Skeletal muscle satellite cell (primary cell): ENCODE data around the gene HIF3A. TPM values are rescaled to one million over a fixed set of nuclear protein-coding genes. Genes with fewer than 3 reads are reported as not detected.

Source experiments
- H3K27me3 ChIP-seq: 2 replicates; pipeline ENCODE4 v1.7.0; 2013; ENCODE audit warnings: low read length; ENCODE audit not compliant: control insufficient read depth, insufficient read depth
- H3K36me3 ChIP-seq: 2 replicates; pipeline ENCODE4 v1.7.0; 2013; ENCODE audit warnings: mild to moderate bottlenecking, control low read depth, low read length; ENCODE audit not compliant: insufficient read depth
- H3K4me1 ChIP-seq: 2 replicates; pipeline ENCODE4 v1.7.0; 2013; ENCODE audit warnings: low read length; ENCODE audit not compliant: control insufficient read depth, insufficient read depth
- H3K4me2 ChIP-seq: 2 replicates; pipeline ENCODE4 v1.7.0; 2013; ENCODE audit warnings: mild to moderate bottlenecking, low read length
- H3K4me3 ChIP-seq: 2 replicates; pipeline ENCODE4 v1.7.0; 2013; ENCODE audit warnings: low read length
- H3K9ac ChIP-seq: 2 replicates; pipeline ENCODE4 v1.7.0; 2013; ENCODE audit warnings: mild to moderate bottlenecking, low read depth, low read length, moderate library complexity
- H3K9me3 ChIP-seq: replicated peaks from 2 replicates; pipeline ENCODE4 v1.7.0; 2013; ENCODE audit warnings: mild to moderate bottlenecking, control low read depth, low read length
- small RNA-seq: library from RNA; depleted of rRNA; stranded (forward); fragments of <200 nt; gene quantifications from one replicate; pipeline ENCODE3, GENCODE V24; 2012

HIF3A gene

DNA sequence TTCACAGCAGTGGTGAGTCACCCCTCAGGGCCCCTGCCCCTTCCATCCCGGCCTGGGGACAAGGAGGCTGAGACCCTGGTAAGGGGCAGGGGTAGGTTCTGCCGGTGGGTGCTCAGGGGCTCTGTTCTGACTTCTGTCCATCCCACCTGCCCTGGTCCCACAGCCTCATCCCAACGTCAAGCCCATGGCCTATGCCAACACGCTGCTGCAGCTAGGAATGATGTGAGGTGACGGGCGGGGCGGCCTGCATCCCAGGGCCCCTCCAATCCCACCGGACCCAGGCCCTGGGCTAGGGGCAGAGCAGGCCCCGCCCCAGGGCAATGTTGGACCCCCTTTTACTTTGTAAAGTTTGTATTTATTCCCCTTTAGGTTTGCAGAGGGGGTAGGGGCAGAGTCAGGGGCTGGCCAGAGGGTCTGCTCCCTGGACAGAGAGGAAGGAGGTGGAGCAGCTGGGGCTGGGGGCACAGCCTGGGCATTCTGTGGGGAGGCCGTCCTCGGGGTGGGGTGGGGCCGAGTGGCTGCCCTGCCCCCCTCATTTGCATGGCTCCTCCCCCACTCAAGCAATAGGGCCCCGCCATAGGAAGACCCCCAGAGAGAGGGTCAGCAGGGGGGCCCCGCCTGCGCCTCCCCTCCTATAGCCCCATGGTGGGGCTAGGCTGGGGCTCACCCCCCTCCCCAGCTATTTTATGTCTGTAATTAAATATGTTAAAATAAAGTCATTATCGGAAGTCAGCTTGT, 93.4 kb downstream of the HIF3A start:
- no peaks in the 10 kb centered on the region for H3K9me3 ChIP-seq
- peaks cover 8% of the 10 kb centered on the region for H3K4me1 ChIP-seq
- H3K27me3 ChIP-seq: no peaks in the 10 kb centered on the region
- H3K4me3 ChIP-seq: no peak overlapping the region
- peaks cover 71% of the 10 kb centered on the region for H3K36me3 ChIP-seq
- no peak overlapping the region for H3K4me2 ChIP-seq
- H3K9ac ChIP-seq: no peak overlapping the region

- H3K27me3 ChIP-seq: no peaks in the 10 kb centered on the region
- H3K4me2 ChIP-seq: no peak overlapping the region
- no peak overlapping the region for H3K4me3 ChIP-seq
- no peak overlapping the region for H3K9ac ChIP-seq
- H3K4me1 ChIP-seq: peaks cover 8% of the 10 kb centered on the region
- peaks cover 70% of the 10 kb centered on the region for H3K36me3 ChIP-seq
- H3K9me3 ChIP-seq: no peaks in the 10 kb centered on the region
These were observed 94.0 kb downstream of the HIF3A start for GRCh38 chr19:46390866-46391265.

DNA sequence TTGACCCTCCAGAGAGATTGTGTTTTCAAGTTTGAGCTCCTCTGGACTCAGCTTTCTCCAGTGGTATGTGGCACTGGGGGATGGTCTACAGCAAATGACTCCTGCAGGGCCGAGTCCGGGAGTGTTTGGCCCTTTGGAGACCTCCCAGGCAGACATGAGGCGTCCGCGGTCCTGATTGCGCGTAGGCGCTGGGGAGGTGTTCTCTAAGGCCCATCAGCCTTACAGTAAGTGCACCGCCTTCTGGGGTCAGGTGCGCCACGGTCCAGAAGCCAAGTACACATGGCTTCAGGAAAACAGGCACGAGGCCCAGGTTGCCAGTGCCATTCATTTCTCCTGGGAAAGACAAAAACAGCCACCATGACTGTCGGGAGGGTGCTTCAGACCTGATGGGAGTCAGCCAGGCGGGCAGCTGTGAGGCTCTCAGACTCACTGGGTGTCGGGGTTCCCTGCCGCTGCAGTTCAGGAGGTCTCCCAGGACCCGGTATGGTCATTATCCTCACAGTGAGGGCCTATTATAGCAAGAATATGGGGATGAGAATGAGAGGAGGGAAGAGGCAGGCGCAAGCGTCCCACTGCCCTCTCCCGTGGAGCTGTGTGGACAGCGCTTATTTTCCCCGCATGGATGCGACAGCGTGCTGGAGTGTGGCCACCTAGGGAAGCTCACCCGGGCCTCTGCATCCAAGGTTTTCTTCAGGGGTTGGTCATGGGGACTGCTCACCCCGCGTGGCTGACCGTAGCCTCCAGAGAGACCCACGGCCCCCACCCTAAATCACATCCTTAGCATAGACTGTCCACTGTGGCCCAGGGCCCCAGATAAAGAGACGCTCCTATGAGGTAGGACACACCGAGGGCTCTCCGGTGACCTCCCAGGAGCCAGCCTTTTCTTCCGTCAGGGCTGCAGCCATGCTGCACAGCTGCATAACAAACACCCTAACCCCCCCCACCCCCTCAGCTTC, 94.7 kb downstream of the HIF3A start:
- Histone ChIP-seq H3K9me3 (no peaks in the 10 kb centered on the region), H3K4me2 (no peak overlapping the region), H3K4me1 (peaks cover 8% of the 10 kb centered on the region), H3K9ac (no peak overlapping the region), H3K4me3 (no peak overlapping the region), H3K36me3 (peaks cover 65% of the 10 kb centered on the region), H3K27me3 (no peaks in the 10 kb centered on the region)

DNA sequence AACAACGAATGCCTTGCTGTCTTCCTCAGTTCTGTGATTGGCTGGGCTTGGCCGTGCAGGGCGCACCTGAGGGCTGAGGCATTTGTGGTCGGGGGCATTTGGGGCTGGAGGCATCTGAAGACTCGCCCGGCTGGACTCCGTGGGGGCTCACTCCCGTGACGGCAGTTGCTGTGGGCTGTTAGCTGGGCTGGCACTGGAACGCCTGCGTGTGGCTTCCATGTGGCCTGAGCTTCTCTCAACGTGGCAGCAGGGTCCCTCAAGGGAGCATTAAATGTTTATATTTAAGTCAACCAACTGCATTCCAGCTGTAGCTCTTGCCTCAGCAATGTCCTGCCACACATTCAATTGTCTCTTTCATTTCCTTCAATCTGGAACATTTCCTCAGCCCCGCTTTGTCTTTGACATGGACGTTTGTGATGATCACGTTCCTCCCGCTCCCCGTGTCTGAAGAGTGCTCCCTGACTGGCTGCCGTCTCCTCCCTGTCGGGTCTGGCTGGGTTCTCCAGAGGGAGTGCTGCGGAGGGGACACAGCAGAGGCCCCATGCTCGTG, 95.5 kb downstream of the HIF3A start:
- Histone ChIP-seq H3K4me3 (no peak overlapping the region), H3K9me3 (no peaks in the 10 kb centered on the region), H3K4me1 (peaks cover 8% of the 10 kb centered on the region), H3K36me3 (peaks cover 59% of the 10 kb centered on the region), H3K4me2 (no peak overlapping the region), H3K27me3 (no peaks in the 10 kb centered on the region), H3K9ac (no peak overlapping the region)

GRCh38 chr19:46392837-46393236, 96.0 kb downstream of the HIF3A start:
- no peak overlapping the region for H3K9ac ChIP-seq
- peaks cover 54% of the 10 kb centered on the region for H3K36me3 ChIP-seq
- H3K4me2 ChIP-seq: no peak overlapping the region
- H3K9me3 ChIP-seq: no peaks in the 10 kb centered on the region
- peaks cover 8% of the 10 kb centered on the region for H3K4me1 ChIP-seq
- no peak overlapping the region for H3K4me3 ChIP-seq
- H3K27me3 ChIP-seq: no peaks in the 10 kb centered on the region

Small RNA genes within 50 kb of the gene (small RNA-seq; reads per million reads assigned to genes)
- gene RNU6-924P: not detected
